ENCODE data around the gene GKN2. TPM values are rescaled to one million over a fixed set of nuclear protein-coding genes. Genes with fewer than 3 reads are reported as not detected.

The GKN2 gene
- total and polyA plus RNA-seq, 9 of the 15 experiments (the other 6 are each of a cell fraction or from before 2014, with no cell fraction given) = not detected

- TF ChIP-seq FOXO4 (CRISPR knock-in tag; IDR thresholded peaks at IDR 0.05) (no peak), FOXA3 (CRISPR knock-in tag; conservative IDR thresholded peaks at IDR 0.05 in 1 of 2, IDR thresholded peaks at IDR 0.05 in 1 of 2) (0 out of 4 replicates have a peak, but pooled peaks of 1 of the 2 experiments have one; percentile 33), DPF2 (IDR thresholded peaks at IDR 0.05) (peak; percentile 41; the same call in 1 of the 2 replicates), NCOR1 (IDR thresholded peaks at IDR 0.05) (0 out of 2 replicates have a peak, but pooled peaks have one; percentile 12), TCF3 (CRISPR knock-in tag; IDR thresholded peaks at IDR 0.05) (no peak), ILF3 (IDR thresholded peaks at IDR 0.05; ENCODE audit: borderline replicate concordance) (no peak), TAF7 (tag; IDR thresholded peaks at IDR 0.05) (no peak), SOX6 (IDR thresholded peaks at IDR 0.05) (peak; percentile 82), STAT5B (CRISPR knock-in tag; IDR thresholded peaks at IDR 0.05) (no peak), BRF2 (IDR thresholded peaks at IDR 0.05; ENCODE audit: borderline replicate concordance, insufficient read depth, insufficient read length) (no peak), ZBTB8A (IDR thresholded peaks at IDR 0.05; ENCODE audit: partially characterized antibody) (no peak), SMARCE1 (IDR thresholded peaks at IDR 0.05) (peak; percentile 29; the same call in 1 of the 2 replicates), ZNF395 (CRISPR knock-in tag; IDR thresholded peaks at IDR 0.05) (no peak), ZNF263 (CRISPR knock-in tag; IDR thresholded peaks at IDR 0.05; ENCODE audit: borderline replicate concordance) (no peak), NFE2 (IDR thresholded peaks at IDR 0.05; ENCODE audit: low read depth) (no peak), ARNT (IDR thresholded peaks at IDR 0.05) (no peak), TBL1XR1 (IDR thresholded peaks at IDR 0.05; ENCODE audit: low read length in 2 of 2) (no peak), ATF6 (CRISPR knock-in tag; IDR thresholded peaks at IDR 0.05) (no peak), ZNF143 (CRISPR knock-in tag; IDR thresholded peaks at IDR 0.05) (no peak)
- TF ChIP-seq, protein P1, sequence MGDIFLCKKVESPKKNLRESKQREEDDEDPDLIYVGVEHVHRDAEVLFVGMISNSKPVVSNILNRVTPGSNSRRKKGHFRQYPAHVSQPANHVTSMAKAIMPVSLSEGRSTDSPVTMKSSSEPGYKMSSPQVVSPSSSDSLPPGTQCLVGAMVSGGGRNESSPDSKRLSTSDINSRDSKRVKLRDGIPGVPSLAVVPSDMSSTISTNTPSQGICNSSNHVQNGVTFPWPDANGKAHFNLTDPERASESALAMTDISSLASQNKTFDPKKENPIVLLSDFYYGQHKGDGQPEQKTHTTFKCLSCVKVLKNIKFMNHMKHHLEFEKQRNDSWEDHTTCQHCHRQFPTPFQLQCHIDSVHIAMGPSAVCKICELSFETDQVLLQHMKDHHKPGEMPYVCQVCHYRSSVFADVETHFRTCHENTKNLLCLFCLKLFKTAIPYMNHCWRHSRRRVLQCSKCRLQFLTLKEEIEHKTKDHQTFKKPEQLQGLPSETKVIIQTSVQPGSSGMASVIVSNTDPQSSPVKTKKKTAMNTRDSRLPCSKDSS (IDR thresholded peaks at IDR 0.05; ENCODE audit: low read depth, partially characterized antibody) = no peak
- TF ChIP-seq, protein P2, sequence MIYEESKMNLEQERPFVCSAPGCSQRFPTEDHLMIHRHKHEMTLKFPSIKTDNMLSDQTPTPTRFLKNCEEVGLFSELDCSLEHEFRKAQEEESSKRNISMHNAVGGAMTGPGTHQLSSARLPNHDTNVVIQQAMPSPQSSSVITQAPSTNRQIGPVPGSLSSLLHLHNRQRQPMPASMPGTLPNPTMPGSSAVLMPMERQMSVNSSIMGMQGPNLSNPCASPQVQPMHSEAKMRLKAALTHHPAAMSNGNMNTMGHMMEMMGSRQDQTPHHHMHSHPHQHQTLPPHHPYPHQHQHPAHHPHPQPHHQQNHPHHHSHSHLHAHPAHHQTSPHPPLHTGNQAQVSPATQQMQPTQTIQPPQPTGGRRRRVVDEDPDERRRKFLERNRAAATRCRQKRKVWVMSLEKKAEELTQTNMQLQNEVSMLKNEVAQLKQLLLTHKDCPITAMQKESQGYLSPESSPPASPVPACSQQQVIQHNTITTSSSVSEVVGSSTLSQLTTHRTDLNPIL (CRISPR knock-in tag; IDR thresholded peaks at IDR 0.05) = no peak
Measured at GRCh38 chr2:68915393-68915792, 37.3 kb downstream of the GKN2 start (continued).

Data from K562 (cell line).